Activated CD8-positive, alpha-beta T cell treated with anti-CD3 and anti-CD28 coated beads for 36 hours (primary cell): ENCODE measurements around the gene GPR89A. TPM values are rescaled to one million over a fixed set of nuclear protein-coding genes. Genes with fewer than 3 reads are reported as not detected.
"Not testable (repeated sequence)": the region's sequence is repeated elsewhere in the genome, so short reads cannot be mapped to it uniquely, and the experiment has no call there.

Source experiments
- ATAC-seq: fragments of 200-7000 bp; cut with Tn5 transposase; one replicate; pipeline ENCODE4 v1.10.0; 2021; ENCODE audit warnings: mild to moderate bottlenecking, moderate library complexity
- CTCF ChIA-PET: fragments of 350-600 bp; sonication (Branson Sonifier 250); formaldehyde crosslinking; loops from one replicate; lab custom pipeline; 2021; ENCODE audit warnings: antibody characterized with exemption; lab: Charles Lee
- POLR2A ChIA-PET: fragments of 350-600 bp; sonication (Branson Sonifier 250); formaldehyde crosslinking; loops from one replicate; lab custom pipeline; 2021; ENCODE audit warnings: antibody characterized with exemption; lab: Charles Lee
- DNase-seq: peaks from one replicate; pipeline ENCODE4 v3.0.0-alpha.2; 2020
- H3K27ac Mint-ChIP-seq: one replicate; pipeline ENCODE4 v1.8.0; 2021; ENCODE audit warnings: mild to moderate bottlenecking, mixed read lengths
- H3K27me3 Mint-ChIP-seq: one replicate; pipeline ENCODE4 v1.8.0; 2021; ENCODE audit warnings: mixed read lengths
- H3K36me3 Mint-ChIP-seq: one replicate; pipeline ENCODE4 v1.8.0; 2021; ENCODE audit warnings: low read depth, mixed read lengths
- H3K4me1 Mint-ChIP-seq: one replicate; pipeline ENCODE4 v1.8.0; 2021; ENCODE audit warnings: low read depth, mixed read lengths
- H3K4me3 Mint-ChIP-seq: one replicate; pipeline ENCODE4 v1.8.0; 2021; ENCODE audit warnings: mild to moderate bottlenecking, moderate library complexity, mixed read lengths
- H3K9me3 Mint-ChIP-seq: one replicate; pipeline ENCODE4 v1.8.0; 2021; ENCODE audit warnings: mixed read lengths
- CTCF ChIP-seq: fragments of 200-600 bp; IDR thresholded peaks from one replicate; pipeline ENCODE4 v1.8.0; 2022; ENCODE audit warnings: antibody characterized with exemption, mild to moderate bottlenecking
- intact Hi-C: fragments of 100-400 bp; cut with micrococcal nuclease; formaldehyde crosslinking; loops from one replicate; pipeline ENCODE4 v1.10.0; 2022
- total RNA-seq, 2 experiments: library from RNA; stranded (reverse); gene quantifications; one replicate each; pipeline ENCODE4 v1.2.3, GENCODE V29; 2021

The GPR89A gene
- total RNA-seq: 10 to 100 TPM; 23.1 to 26.4 TPM

GRCh38 chr1:145607833-145608733, at the start of gene GPR89A:
GPR89A (plus strand) TSS chr1:145607988; CDS start chr1:145608134, 146 bp downstream.
- Mint-ChIP-seq H3K27ac (peak within 1 kb of the TSS; percentile 87), H3K4me1 (peaks cover 22% of the 10 kb centered on the region), H3K4me3 (peak within 1 kb of the TSS; percentile 84)
- ATAC-seq (peak; percentile 99), DNase-seq (peak; percentile 98)
- H3K36me3 Mint-ChIP-seq, CTCF ChIA-PET, H3K27me3 Mint-ChIP-seq, intact Hi-C loops, POLR2A ChIA-PET, H3K9me3 Mint-ChIP-seq: not testable (repeated sequence)

GRCh38 chr1:145586820-145587219, 21.0 kb upstream of the GPR89A start:
- CTCF ChIA-PET, H3K27ac Mint-ChIP-seq, intact Hi-C loops: not testable (repeated sequence)

GRCh38 chr1:145590806-145591205, 17.0 kb upstream of the GPR89A start:
- POLR2A ChIA-PET, H3K36me3 Mint-ChIP-seq, ATAC-seq, CTCF ChIA-PET, H3K9me3 Mint-ChIP-seq, H3K27me3 Mint-ChIP-seq, H3K27ac Mint-ChIP-seq, intact Hi-C loops, H3K4me3 Mint-ChIP-seq: not testable (repeated sequence)
- TF ChIP-seq CTCF: peak; percentile 18
- DNase-seq: peak; percentile 76
- H3K4me1 Mint-ChIP-seq: peaks cover 20% of the 10 kb centered on the region

More at GRCh38 chr1:145586820-145587219, 21.0 kb upstream of the GPR89A start:
- H3K27me3 Mint-ChIP-seq, H3K4me3 Mint-ChIP-seq, H3K9me3 Mint-ChIP-seq, H3K36me3 Mint-ChIP-seq, H3K4me1 Mint-ChIP-seq, POLR2A ChIA-PET, ATAC-seq, DNase-seq: not testable (repeated sequence)

GRCh38 chr1:145592347-145592746, 15.4 kb upstream of the GPR89A start:
- H3K36me3 Mint-ChIP-seq, intact Hi-C loops, H3K27ac Mint-ChIP-seq, H3K9me3 Mint-ChIP-seq, H3K4me3 Mint-ChIP-seq, H3K27me3 Mint-ChIP-seq, POLR2A ChIA-PET, CTCF ChIA-PET, ATAC-seq: not testable (repeated sequence)
- H3K4me1 Mint-ChIP-seq: peaks cover 20% of the 10 kb centered on the region
- DNase-seq: peak; percentile 7

GRCh38 chr1:145595421-145595820, 12.4 kb upstream of the GPR89A start:
- H3K4me3 Mint-ChIP-seq, ATAC-seq, intact Hi-C loops, H3K9me3 Mint-ChIP-seq, POLR2A ChIA-PET, DNase-seq, H3K27ac Mint-ChIP-seq, CTCF ChIA-PET, H3K36me3 Mint-ChIP-seq: not testable (repeated sequence)
- Mint-ChIP-seq H3K4me1 (peaks cover 20% of the 10 kb centered on the region), H3K27me3 (peaks cover 12% of the 10 kb centered on the region)

- H3K36me3 Mint-ChIP-seq, H3K9me3 Mint-ChIP-seq, H3K27ac Mint-ChIP-seq, intact Hi-C loops, H3K4me3 Mint-ChIP-seq, ATAC-seq, POLR2A ChIA-PET, DNase-seq: not testable (repeated sequence)
- CTCF ChIA-PET: interaction anchor here (1.5 kb wide), 1 partner anchor 125 kb away, joined by 5 read pairs; no protein-coding TSS in a partner anchor
- H3K4me1 Mint-ChIP-seq: peaks cover 18% of the 10 kb centered on the region
- H3K27me3 Mint-ChIP-seq: peaks cover 12% of the 10 kb centered on the region
These were observed 11.6 kb upstream of the GPR89A start for GRCh38 chr1:145596236-145596635.

GRCh38 chr1:145599426-145599825, 8.4 kb upstream of the GPR89A start:
- H3K4me1 Mint-ChIP-seq, H3K27me3 Mint-ChIP-seq, ATAC-seq, POLR2A ChIA-PET, H3K4me3 Mint-ChIP-seq, H3K9me3 Mint-ChIP-seq, DNase-seq, H3K36me3 Mint-ChIP-seq, H3K27ac Mint-ChIP-seq, intact Hi-C loops: not testable (repeated sequence)
- CTCF ChIA-PET: interaction anchor here (1.0 to 1.8 kb wide), 3 partner anchors 121 to 138 kb away, joined by 3 to 10 read pairs (median 4); no protein-coding TSS in a partner anchor

- TF ChIP-seq CTCF: no peak
- no peaks in the 10 kb centered on the region for H3K36me3 Mint-ChIP-seq
- POLR2A ChIA-PET: no interaction called here
- ATAC-seq: no peak
- no peak for DNase-seq
- H3K9me3 Mint-ChIP-seq: no peaks in the 10 kb centered on the region
- intact Hi-C loops: no loop called here
- peaks cover 8% of the 10 kb centered on the region for H3K27me3 Mint-ChIP-seq
- no peak overlapping the region for H3K4me3 Mint-ChIP-seq
- CTCF ChIA-PET: no interaction called here
- H3K27ac Mint-ChIP-seq: no peak overlapping the region
- no peaks in the 10 kb centered on the region for H3K4me1 Mint-ChIP-seq
These were observed 6.2 kb upstream of the GPR89A start for GRCh38 chr1:145601593-145601992.

- H3K36me3 Mint-ChIP-seq, POLR2A ChIA-PET, DNase-seq, intact Hi-C loops, CTCF ChIA-PET, H3K4me3 Mint-ChIP-seq, ATAC-seq, H3K27ac Mint-ChIP-seq, H3K27me3 Mint-ChIP-seq, H3K9me3 Mint-ChIP-seq: not testable (repeated sequence)
- peaks cover 19% of the 10 kb centered on the region for H3K4me1 Mint-ChIP-seq
These were observed 948 bp upstream of the GPR89A start for GRCh38 chr1:145606840-145607239.

GRCh38 chr1:145607289-145607688, 499 bp upstream of the GPR89A start:
- peaks cover 22% of the 10 kb centered on the region for H3K4me1 Mint-ChIP-seq
- H3K36me3 Mint-ChIP-seq, ATAC-seq, CTCF ChIA-PET, POLR2A ChIA-PET, intact Hi-C loops, H3K4me3 Mint-ChIP-seq, H3K27me3 Mint-ChIP-seq, DNase-seq, H3K27ac Mint-ChIP-seq, H3K9me3 Mint-ChIP-seq: not testable (repeated sequence)
